OCI-LY7 (cell line): Measurements from ENCODE around the gene FOXN3. TPM values are rescaled to one million over a fixed set of nuclear protein-coding genes. Genes with fewer than 3 reads are reported as not detected.

ENCODE experiments used
- BruUV-seq: library from RNA; stranded (reverse); fragments of 400-500 nt; replicated peaks from 2 replicates; lab custom pipeline; 2021; lab: Mats Ljungman, UMichigan
- CTCF ChIA-PET: fragments of 300-600 bp; sonication (Branson Sonifier 250); formaldehyde crosslinking; loops from one replicate; lab custom pipeline; 2022; ENCODE audit warnings: antibody characterized with exemption; ENCODE audit not compliant: unreplicated experiment; lab: Charles Lee
- POLR2A ChIA-PET: fragments of 300-600 bp; sonication (Branson Sonifier 250); formaldehyde crosslinking; loops from one replicate; lab custom pipeline; 2022; ENCODE audit warnings: antibody characterized with exemption; lab: Charles Lee
- DNase-seq: peaks from one replicate; pipeline ENCODE4 v3.0.0-alpha.2; 2015; ENCODE audit warnings: low spot score
- H2AFZ ChIP-seq: fragments of 200-600 bp; sonication (generic), shearing (Covaris generic); 2 replicates; pipeline ENCODE4 v1.6.1; 2014; ENCODE audit warnings: mild to moderate bottlenecking, antibody characterized with exemption, low read length, moderate library complexity
- H3K27ac ChIP-seq: fragments of 200-600 bp; sonication (generic); 2 replicates; pipeline ENCODE4 v1.5.1; 2014; ENCODE audit warnings: mixed run types, low read depth, mild to moderate bottlenecking, moderate library complexity, low read length, inconsistent platforms; ENCODE audit not compliant: poor library complexity, severe bottlenecking
- H3K36me3 ChIP-seq: fragments of 200-600 bp; sonication (generic); 2 replicates; pipeline ENCODE4 v1.6.1; 2014; ENCODE audit warnings: mild to moderate bottlenecking, antibody characterized with exemption, low read length, moderate library complexity, mixed read lengths; ENCODE audit not compliant: insufficient read depth
- H3K4me1 ChIP-seq: fragments of 200-600 bp; sonication (generic); 2 replicates; pipeline ENCODE4 v1.5.1; 2014; ENCODE audit warnings: mild to moderate bottlenecking, low read length; ENCODE audit not compliant: insufficient read depth, poor library complexity, severe bottlenecking
- H3K4me2 ChIP-seq: fragments of 200-600 bp; sonication (generic); 2 replicates; pipeline ENCODE4 v1.6.1; 2014; ENCODE audit warnings: mild to moderate bottlenecking, low read length
- H3K4me3 ChIP-seq: fragments of 200-600 bp; sonication (generic); 2 replicates; pipeline ENCODE4 v1.5.1; 2014; ENCODE audit warnings: mild to moderate bottlenecking, low read depth, low read length; ENCODE audit not compliant: poor library complexity, severe bottlenecking
- H3K79me2 ChIP-seq: fragments of 200-600 bp; sonication (generic); 2 replicates; pipeline ENCODE4 v1.6.1; 2016; ENCODE audit warnings: low read depth, mild to moderate bottlenecking, low read length, moderate library complexity, mixed read lengths; ENCODE audit not compliant: insufficient read depth
- H3K9me2 ChIP-seq: fragments of 200-600 bp; sonication (generic); 2 replicates; pipeline ENCODE4 v1.6.1; 2016; ENCODE audit warnings: mild to moderate bottlenecking, low read length, mixed read lengths; ENCODE audit not compliant: insufficient read depth
- H3K9me3 ChIP-seq: fragments of 200-600 bp; sonication (generic); 2 replicates; pipeline ENCODE4 v1.6.1; 2014; ENCODE audit warnings: mild to moderate bottlenecking, mixed run types, low read length, mixed read lengths
- H4K20me1 ChIP-seq: fragments of 200-600 bp; sonication (generic); 2 replicates; pipeline ENCODE4 v1.6.1; 2014; ENCODE audit warnings: mild to moderate bottlenecking, antibody characterized with exemption, low read length, moderate library complexity, mixed read lengths; ENCODE audit not compliant: insufficient read depth
- EZH2phosphoT487 ChIP-seq: fragments of 200-600 bp; sonication (generic); IDR thresholded peaks from 2 replicates; pipeline ENCODE4 v1.6.1; 2018; ENCODE audit warnings: low read depth, borderline replicate concordance, mild to moderate bottlenecking, mixed run types, antibody characterized with exemption, low read length, moderate library complexity, mixed read lengths
- intact Hi-C: fragments of 100-400 bp; cut with micrococcal nuclease; formaldehyde crosslinking; loops from one replicate; pipeline ENCODE4 v1.10.0; 2022; ENCODE audit not compliant: unreplicated experiment
- total RNA-seq, 2 experiments: library from RNA; depleted of rRNA in 1 of 2; stranded (reverse); fragments of >200 nt in 1 of 2; shearing (Covaris generic) in 1 of 2; gene quantifications; 2 replicates each; pipeline ENCODE4 v1.2.3, GENCODE V29; 2014 to 2022
- TF ChIP-seq, protein P1 (sequence below): fragments of 200-600 bp; sonication (generic); conservative IDR thresholded peaks from 2 replicates; pipeline ENCODE4 v1.5.1; 2014; ENCODE audit warnings: mild to moderate bottlenecking, antibody characterized with exemption, low read length, moderate library complexity, mixed read lengths

The FOXN3 gene
- total RNA-seq, 2 experiments from 2014 or later = 77.7 to 102 TPM

DNA sequence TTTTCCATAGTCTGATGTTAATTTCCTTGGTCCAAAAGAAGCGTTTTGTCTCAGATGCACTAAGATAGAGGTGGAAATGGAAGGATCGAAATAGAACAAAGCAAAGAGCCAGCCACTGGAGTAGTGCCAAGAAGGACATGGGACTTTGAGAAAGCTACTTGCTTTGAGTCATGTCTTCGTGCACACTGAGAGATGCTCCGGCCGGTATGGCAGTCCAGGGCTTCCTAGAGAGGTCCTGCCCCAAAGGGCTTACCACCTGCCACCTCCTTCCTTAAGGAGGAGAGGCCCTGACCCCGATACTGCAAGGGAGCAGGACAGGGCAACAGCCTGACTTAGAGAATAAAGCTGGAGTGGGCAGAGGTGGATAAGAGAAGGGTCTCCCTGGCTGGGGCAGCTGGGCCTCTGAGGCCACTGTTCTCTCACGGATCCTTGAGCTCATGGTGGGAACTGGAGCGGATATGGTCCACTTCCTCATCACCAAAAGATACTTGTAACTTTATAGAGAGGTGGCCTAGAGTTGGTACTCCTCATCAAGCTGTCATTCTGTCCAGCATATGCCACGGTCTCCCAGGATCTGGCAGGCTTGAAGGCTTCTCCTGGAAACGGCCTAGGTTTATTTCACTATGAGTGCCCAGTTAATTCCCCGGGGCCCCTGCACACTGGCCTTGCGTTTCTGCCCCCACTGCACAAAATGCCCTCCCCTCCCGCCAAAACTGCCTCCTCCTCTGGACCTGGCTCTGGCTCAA is 57.4 kb downstream of the FOXN3 start:
- no peaks in the 10 kb centered on the region for H4K20me1 ChIP-seq
- H3K4me2 ChIP-seq = no peak overlapping the region
- peaks cover 48% of the 10 kb centered on the region for H3K4me1 ChIP-seq
- POLR2A ChIA-PET = interaction anchor here (0.5 to 1.4 kb wide), 6 partner anchors 9 to 575 kb away, joined by 3 to 7 read pairs (median 3); no protein-coding TSS in a partner anchor
- CTCF ChIA-PET = no interaction called here
- DNase-seq = no peak
- no peaks in the 10 kb centered on the region; the same call in 1 of the 2 replicates for H3K9me3 ChIP-seq
- TF ChIP-seq, protein P1, sequence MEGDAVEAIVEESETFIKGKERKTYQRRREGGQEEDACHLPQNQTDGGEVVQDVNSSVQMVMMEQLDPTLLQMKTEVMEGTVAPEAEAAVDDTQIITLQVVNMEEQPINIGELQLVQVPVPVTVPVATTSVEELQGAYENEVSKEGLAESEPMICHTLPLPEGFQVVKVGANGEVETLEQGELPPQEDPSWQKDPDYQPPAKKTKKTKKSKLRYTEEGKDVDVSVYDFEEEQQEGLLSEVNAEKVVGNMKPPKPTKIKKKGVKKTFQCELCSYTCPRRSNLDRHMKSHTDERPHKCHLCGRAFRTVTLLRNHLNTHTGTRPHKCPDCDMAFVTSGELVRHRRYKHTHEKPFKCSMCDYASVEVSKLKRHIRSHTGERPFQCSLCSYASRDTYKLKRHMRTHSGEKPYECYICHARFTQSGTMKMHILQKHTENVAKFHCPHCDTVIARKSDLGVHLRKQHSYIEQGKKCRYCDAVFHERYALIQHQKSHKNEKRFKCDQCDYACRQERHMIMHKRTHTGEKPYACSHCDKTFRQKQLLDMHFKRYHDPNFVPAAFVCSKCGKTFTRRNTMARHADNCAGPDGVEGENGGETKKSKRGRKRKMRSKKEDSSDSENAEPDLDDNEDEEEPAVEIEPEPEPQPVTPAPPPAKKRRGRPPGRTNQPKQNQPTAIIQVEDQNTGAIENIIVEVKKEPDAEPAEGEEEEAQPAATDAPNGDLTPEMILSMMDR = no peak
- no peak for TF ChIP-seq EZH2phosphoT487
- H3K79me2 ChIP-seq = peaks cover 33% of the 10 kb centered on the region
- peaks cover 8% of the 10 kb centered on the region; the same call in 1 of the 2 replicates for H3K36me3 ChIP-seq
- no peak overlapping the region for H3K4me3 ChIP-seq
- intact Hi-C loops = no loop called here
- no peak overlapping the region for H3K27ac ChIP-seq
- no TSS peak for BruUV-seq
- H3K9me2 ChIP-seq = no peaks in the 10 kb centered on the region
- no peak overlapping the region for H2AFZ ChIP-seq

DNA sequence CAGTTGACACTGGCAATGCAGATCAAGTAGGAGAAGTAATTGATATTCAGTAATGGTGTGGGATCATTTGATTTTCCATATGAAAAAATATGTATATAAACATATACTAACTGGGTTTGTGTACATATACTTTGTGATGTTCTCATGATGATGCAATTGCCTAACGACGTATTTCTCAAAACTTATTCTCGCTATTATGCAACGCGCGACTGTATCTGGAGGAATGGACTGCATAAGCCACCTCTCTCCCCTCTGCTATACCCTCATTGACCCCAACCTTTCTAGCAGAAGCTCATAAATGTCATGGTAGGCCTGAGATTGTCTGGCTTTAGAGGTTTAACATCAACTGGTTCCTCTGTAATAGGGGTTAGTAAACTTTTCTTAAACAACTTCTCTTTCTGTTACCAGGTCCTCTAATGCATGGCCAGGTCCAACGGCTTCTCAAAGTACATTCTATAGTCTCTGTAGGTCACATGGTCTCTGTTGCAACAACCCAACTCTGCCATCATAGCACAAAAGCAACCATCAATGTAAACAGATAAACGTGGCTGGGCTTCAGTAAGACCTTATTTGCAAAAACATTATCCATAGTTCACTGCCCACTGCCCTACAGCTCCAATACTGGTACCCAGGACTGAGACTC is 59.3 kb downstream of the FOXN3 start:
- Histone ChIP-seq H3K79me2 (peaks cover 22% of the 10 kb centered on the region; the same call in 1 of the 2 replicates), H4K20me1 (no peaks in the 10 kb centered on the region), H3K9me3 (no peaks in the 10 kb centered on the region), H3K4me1 (peaks cover 43% of the 10 kb centered on the region), H3K36me3 (peaks cover 4% of the 10 kb centered on the region; the same call in 1 of the 2 replicates), H3K27ac (no peak overlapping the region), H3K4me3 (no peak overlapping the region), H2AFZ (no peak overlapping the region), H3K9me2 (no peaks in the 10 kb centered on the region), H3K4me2 (no peak overlapping the region)
- intact Hi-C loops = no loop called here
- no peak for TF ChIP-seq EZH2phosphoT487
- TF ChIP-seq, protein P1 = no peak
- ChIA-PET POLR2A (interaction anchor here (1.0 kb wide), 1 partner anchor 16 kb away, joined by 5 read pairs; no protein-coding TSS in a partner anchor), CTCF (no interaction called here)
- no peak for DNase-seq
- BruUV-seq = no TSS peak
